ENCODE data around the gene PRC1.

- no peak for TF ChIP-seq CTCF (IDR thresholded peaks at IDR 0.05)
- TF ChIP-seq POLR2A (IDR thresholded peaks at IDR 0.05): no peak
These were observed 59.2 kb downstream of the PRC1 start, which contains the start of gene UNC45A for GRCh38 chr15:90934949-90935751.

Measured in testis (tissue), 2 donors.